Fibroblast of lung (primary cell): Measurements from ENCODE around the gene GPATCH1. TPM values are rescaled to one million over a fixed set of nuclear protein-coding genes. Genes with fewer than 3 reads are reported as not detected.
"Not testable (repeated sequence)": the region's sequence is repeated elsewhere in the genome, so short reads cannot be mapped to it uniquely, and the experiment has no call there.

Source experiments
- DNase-seq, 2 donors: peaks; one replicate each; pipeline versions ENCODE4 v3.0.0 to v3.0.0-alpha.2; 2010; ENCODE audit warnings: low read depth in 2 of 2
- H2AFZ ChIP-seq: 2 replicates; pipeline ENCODE4 v1.5.1; 2012; ENCODE audit warnings: low read length, control low read depth, inconsistent platforms
- H3K27ac ChIP-seq: 2 replicates; pipeline ENCODE4 v1.5.1; 2011; ENCODE audit warnings: low read length, control low read depth; ENCODE audit not compliant: insufficient read depth
- H3K27me3 ChIP-seq: 2 replicates; pipeline ENCODE4 v1.5.1; 2011; ENCODE audit warnings: mild to moderate bottlenecking, low read length; ENCODE audit not compliant: control insufficient read depth, insufficient read depth
- H3K36me3 ChIP-seq: 2 replicates; pipeline ENCODE4 v1.5.1; 2011; ENCODE audit warnings: low read length; ENCODE audit not compliant: control insufficient read depth, insufficient read depth
- H3K4me1 ChIP-seq: 2 replicates; pipeline ENCODE4 v1.5.1; 2011; ENCODE audit warnings: low read length; ENCODE audit not compliant: control insufficient read depth, insufficient read depth; ENCODE audit errors: extremely low read depth
- H3K4me2 ChIP-seq: 2 replicates; pipeline ENCODE4 v1.5.1; 2011; ENCODE audit warnings: low read length, control low read depth; ENCODE audit not compliant: insufficient read depth; ENCODE audit errors: extremely low read depth
- H3K4me3 ChIP-seq, 4 experiments: fragments of 200-600 bp in 1 of 4; sonication (generic) in 1 of 4; replicated peaks in 1 of 4; 2 replicates each; pipeline ENCODE4 v1.5.1; 2011 to 2016; ENCODE audit warnings: low read length in 4 of 4, low read depth in 3 of 4, mild to moderate bottlenecking in 3 of 4, control low read depth in 2 of 4, inconsistent platforms in 1 of 4, mixed read lengths in 1 of 4; ENCODE audit not compliant: insufficient read depth in 1 of 4; ENCODE audit errors: control extremely low read depth in 1 of 4
- H3K79me2 ChIP-seq: 2 replicates; pipeline ENCODE4 v1.5.1; 2012; ENCODE audit warnings: mild to moderate bottlenecking, low read length, inconsistent platforms; ENCODE audit not compliant: control insufficient read depth, insufficient read depth
- H3K9ac ChIP-seq: 2 replicates; pipeline ENCODE4 v1.5.1; 2011; ENCODE audit warnings: mild to moderate bottlenecking, low read length, control low read depth; ENCODE audit not compliant: insufficient read depth
- H3K9me3 ChIP-seq: 2 replicates; pipeline ENCODE4 v1.5.1; 2012; ENCODE audit warnings: low read depth, low read length; ENCODE audit not compliant: control insufficient read depth, insufficient read depth
- H4K20me1 ChIP-seq: 2 replicates; pipeline ENCODE4 v1.5.1; 2011; ENCODE audit warnings: low read length; ENCODE audit not compliant: control insufficient read depth, insufficient read depth; ENCODE audit errors: extremely low read depth
- CTCF ChIP-seq, 2 donors: IDR thresholded peaks in 1 of 2; conservative IDR thresholded peaks in 1 of 2; 1 replicate in 1 of 2; 2 replicates in 1 of 2; pipeline ENCODE4 v1.5.1; 2011 to 2012; ENCODE audit warnings: low read length in 2 of 2, control low read depth in 1 of 2, inconsistent platforms in 1 of 2, low read depth in 1 of 2, mild to moderate bottlenecking in 1 of 2
- EZH2 ChIP-seq: IDR thresholded peaks from 2 replicates; pipeline ENCODE4 v1.5.1; 2012; ENCODE audit warnings: low read length, control low read depth, mild to moderate bottlenecking; ENCODE audit errors: missing control alignments
- polyA plus RNA-seq, 2 donors: library from polyadenylated mRNA; depleted of rRNA in 1 of 2; stranded (reverse) in 1 of 2; unstranded in 1 of 2; fragments of >200 nt; gene quantifications; 2 replicates each; pipeline ENCODE4 v1.2.1, GENCODE V29; 2011 to 2012; ENCODE audit warnings: missing spikeins in 1 of 2
- total RNA-seq: library from RNA; depleted of rRNA; stranded (reverse); fragments of >200 nt; gene quantifications from 2 replicates; pipeline ENCODE4 v1.2.1, GENCODE V29; 2014

Gene GPATCH1
- total and polyA plus RNA-seq, 2 donors (not counting 1 experiment from before 2014, with no cell fraction given), result 5.6 to 6.3 TPM

GRCh38 chr19:33040994-33041827 is 39.8 kb upstream of the GPATCH1 start:
- no peak overlapping the region for H2AFZ ChIP-seq
- H4K20me1 ChIP-seq, result no peaks in the 10 kb centered on the region
- H3K4me2 ChIP-seq, result no peak overlapping the region
- H3K4me3 ChIP-seq, result no peak overlapping the region
- H3K79me2 ChIP-seq, result no peaks in the 10 kb centered on the region
- no peaks in the 10 kb centered on the region for H3K4me1 ChIP-seq
- no peaks in the 10 kb centered on the region for H3K27me3 ChIP-seq
- TF ChIP-seq EZH2 (no peak), CTCF (conservative IDR thresholded peaks at IDR 0.05 in 1 of 2, IDR thresholded peaks at IDR 0.05 in 1 of 2; ENCODE audit: low read depth in 1 of 2, low read length in 2 of 2) (no peak)
- no peaks in the 10 kb centered on the region for H3K9me3 ChIP-seq
- no peak overlapping the region for H3K9ac ChIP-seq
- H3K36me3 ChIP-seq, result no peaks in the 10 kb centered on the region
- DNase-seq, result peak in 1 of 2 donors; percentile 47
- H3K27ac ChIP-seq, result no peak overlapping the region

GRCh38 chr19:33041828-33042160 is 39.2 kb upstream of the GPATCH1 start:
- not testable (repeated sequence) for H3K4me2 ChIP-seq, H3K9me3 ChIP-seq, H3K27me3 ChIP-seq, H3K4me3 ChIP-seq, H3K9ac ChIP-seq, DNase-seq, H3K27ac ChIP-seq, H3K36me3 ChIP-seq, H4K20me1 ChIP-seq, H2AFZ ChIP-seq, H3K4me1 ChIP-seq, H3K79me2 ChIP-seq

- Histone ChIP-seq H3K4me1 (no peaks in the 10 kb centered on the region), H3K27me3 (no peaks in the 10 kb centered on the region)
- DNase-seq, result peak in 1 of 2 donors; percentile 42
These were observed 33.6 kb upstream of the GPATCH1 start for GRCh38 chr19:33047422-33047821.

More at GRCh38 chr19:33047422-33047821, 33.6 kb upstream of the GPATCH1 start:
- no peaks in the 10 kb centered on the region for H4K20me1 ChIP-seq
- no peaks in the 10 kb centered on the region for H3K9me3 ChIP-seq
- no peak overlapping the region for H2AFZ ChIP-seq
- H3K36me3 ChIP-seq, result no peaks in the 10 kb centered on the region
- no peak overlapping the region for H3K4me3 ChIP-seq
- H3K79me2 ChIP-seq, result no peaks in the 10 kb centered on the region
- H3K27ac ChIP-seq, result no peak overlapping the region
- H3K4me2 ChIP-seq, result no peak overlapping the region
- no peak for TF ChIP-seq EZH2
- TF ChIP-seq CTCF (conservative IDR thresholded peaks at IDR 0.05 in 1 of 2, IDR thresholded peaks at IDR 0.05 in 1 of 2; ENCODE audit: low read depth in 1 of 2, low read length in 2 of 2), result no peak
- H3K9ac ChIP-seq, result no peak overlapping the region
